NCI-H748 (cell line): ENCODE data around the gene RCAN2.

ENCODE experiments used
- DNase-seq: peaks from one replicate; lab custom pipeline; 2025; ENCODE audit not compliant: unreplicated experiment; lab: John Stamatoyannopoulos, UW

RCAN2 gene

DNA sequence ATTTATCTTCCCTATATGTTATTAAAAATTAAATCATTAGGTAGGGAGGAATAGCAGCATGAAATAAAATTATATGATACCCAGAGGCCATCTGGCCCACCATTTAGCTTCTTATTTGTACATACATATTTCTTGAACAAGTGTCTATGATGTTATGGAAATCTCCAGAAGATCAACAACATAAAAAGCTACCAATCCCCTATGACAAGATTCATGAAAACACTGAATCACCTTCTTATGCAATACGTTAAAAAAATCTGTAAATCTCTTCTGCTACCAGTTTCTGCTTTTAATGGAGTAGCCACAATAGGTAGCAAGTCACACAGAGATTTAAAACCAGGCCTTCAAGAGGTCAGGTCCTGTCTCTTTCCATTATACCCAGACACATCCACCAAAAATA, 194.7 kb downstream of the RCAN2 start:
- DNase-seq: no peak

DNA sequence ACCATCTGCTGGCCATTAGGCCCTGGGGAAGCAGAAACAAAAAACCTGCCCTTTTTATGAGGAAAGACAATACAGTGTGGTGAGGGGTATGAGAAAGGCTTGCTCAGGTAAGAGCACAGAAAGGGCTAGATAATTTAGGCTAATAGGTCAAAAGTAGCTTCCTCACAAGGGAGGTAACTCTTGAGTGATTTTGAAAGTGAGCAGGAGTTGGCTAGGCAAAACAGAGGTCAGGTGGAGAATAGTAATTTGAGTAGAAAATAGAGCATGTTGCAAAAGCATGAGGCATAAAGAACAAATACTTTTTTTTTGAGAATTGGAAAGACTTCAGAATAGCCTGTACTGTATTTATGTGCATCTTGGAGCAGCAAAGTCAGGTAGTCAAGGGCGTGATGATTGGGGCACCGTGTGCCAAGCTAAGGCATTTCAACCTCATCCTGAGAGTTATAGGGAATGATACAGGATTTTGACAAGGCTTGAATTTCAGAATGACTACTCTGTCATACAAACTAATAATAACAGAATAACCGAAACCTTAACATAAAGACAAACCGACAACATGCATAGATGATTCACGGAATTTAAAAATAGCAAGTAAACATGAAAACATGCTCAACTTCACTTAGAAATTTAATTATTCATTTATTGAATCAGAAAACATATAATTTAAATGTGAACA, 197.5 kb downstream of the RCAN2 start:
- no peak for DNase-seq

DNA sequence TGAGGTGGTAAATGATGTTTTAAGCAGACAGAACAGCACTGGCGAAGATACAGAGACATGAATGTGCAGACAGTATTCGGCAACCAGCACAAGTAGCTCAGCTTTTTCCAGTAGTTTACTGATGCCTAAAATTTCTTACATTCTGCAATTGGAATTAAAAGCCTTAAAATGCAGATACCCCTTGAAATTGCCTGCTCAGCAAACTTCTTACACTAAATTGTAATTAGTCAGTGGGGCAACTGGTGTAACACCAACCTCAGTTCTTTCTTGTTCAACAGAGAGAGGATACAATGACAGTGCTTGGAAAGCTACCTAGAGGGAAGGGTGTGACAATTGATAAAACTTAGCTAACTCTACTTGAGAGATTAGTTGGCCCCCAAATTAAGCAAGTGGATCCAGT, 199.4 kb downstream of the RCAN2 start:
- DNase-seq: no peak

DNA sequence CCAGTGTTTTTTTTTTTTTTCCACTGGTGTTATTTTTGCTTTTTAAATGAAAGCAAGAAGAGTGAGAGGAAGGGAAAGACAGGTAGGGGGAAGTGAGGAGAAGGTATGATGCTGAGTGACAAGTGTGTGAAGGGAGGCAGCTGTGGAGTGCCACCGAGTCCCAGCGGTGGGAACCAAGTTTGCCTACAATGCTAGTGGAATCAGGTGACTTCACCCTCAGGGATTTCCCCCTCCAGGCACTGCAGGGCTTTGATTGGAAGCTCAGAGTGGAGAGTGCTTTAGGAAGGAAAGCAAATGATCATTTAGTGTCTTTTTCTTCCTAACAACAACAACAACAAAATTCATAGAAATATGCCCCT, 200.0 kb downstream of the RCAN2 start:
- DNase-seq: no peak

DNA sequence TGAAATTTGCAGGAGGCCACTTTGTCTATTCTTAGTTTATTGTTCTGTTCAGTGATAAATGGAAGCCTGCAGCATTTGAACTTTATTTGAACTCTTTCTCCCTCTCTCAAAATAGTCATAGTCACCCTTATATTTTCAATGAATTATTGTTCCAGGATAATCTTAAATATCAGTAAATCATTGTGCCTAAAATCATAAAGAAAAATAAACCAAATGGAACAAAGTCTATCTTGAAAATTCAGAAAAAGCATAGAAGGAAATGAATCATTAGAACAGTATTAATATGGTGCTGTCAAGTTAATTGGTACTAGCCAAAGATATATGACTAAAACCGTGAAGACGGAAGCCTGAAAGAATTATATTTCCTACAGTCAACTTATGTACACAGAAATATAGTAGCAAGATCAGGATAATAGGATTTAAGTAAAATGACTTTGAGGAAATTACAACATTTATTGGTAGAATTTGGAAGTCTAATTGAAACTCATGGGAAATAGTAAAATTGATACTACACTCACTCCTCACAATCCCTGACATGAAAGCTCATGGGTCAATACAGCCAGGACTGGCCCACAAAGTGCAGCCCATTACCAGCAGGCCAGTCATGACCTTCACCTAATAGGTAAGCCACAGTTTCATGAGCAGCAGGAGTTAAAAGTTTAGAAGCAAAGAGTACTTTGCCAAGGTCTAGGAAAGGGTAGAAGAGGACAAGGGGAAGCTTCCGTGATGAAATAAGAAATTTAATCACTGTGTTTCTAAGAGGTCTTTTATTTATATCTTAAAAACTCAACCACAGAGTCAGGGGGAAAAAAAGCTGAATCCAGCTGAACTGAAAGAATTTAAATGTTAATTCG, 200.6 kb downstream of the RCAN2 start:
- DNase-seq: no peak

DNA sequence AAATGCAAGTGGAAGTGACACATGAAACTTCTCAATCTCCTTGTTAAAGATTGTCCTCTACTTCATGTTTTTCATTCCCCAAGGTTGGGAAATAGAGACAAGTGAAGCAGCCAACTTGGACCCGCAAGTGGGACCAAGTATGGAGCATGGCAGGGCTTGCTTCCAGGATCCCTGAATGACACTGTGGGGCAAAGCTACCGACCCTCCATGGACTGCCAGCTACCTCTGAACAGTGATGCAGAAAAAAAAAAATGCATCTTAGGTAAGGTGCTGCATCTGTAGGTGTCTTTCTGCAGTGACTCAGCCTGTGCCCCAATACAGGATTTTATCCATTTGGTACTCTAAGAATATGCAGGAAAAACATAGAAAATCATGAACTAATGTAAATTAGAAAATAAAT, 201.4 kb downstream of the RCAN2 start:
- no peak for DNase-seq

DNA sequence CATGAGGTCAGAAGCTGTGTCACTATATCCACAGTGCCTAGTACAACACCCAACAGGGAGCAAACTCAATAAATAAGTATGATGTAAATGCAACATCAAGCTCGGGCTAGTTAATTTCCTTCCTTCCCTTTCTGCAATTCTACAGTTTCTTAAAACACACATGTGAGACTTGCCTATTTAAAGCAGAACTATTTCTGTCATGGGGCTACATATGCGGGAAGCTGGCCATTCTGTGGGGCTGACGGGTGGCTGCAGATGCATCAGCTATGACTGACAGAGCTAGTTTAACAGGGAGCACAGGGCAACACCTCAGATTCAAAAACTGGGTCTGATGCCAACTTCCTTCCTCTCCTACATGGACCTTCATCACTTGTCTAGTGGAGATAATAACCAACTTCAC, 202.4 kb downstream of the RCAN2 start:
- DNase-seq: no peak

DNA sequence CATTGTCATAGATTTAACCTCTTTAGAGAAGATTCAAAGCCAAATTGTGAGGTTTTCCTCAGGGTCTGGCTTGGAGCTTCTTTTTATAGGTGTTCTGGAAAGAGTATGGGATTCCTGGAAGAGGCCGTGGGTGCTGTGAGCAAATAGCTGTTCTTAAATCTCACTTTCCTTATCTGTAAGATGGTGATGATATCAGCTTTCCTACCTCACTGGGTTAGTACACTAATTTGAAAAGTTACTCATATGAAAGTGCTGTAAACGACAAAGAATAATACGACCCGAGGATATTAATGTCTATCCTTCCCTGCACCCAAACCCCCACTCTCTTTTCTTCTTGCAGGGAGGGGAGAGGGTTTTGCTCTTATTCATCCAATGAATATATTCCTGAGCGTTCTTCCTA, 203.6 kb downstream of the RCAN2 start:
- no peak for DNase-seq

DNA sequence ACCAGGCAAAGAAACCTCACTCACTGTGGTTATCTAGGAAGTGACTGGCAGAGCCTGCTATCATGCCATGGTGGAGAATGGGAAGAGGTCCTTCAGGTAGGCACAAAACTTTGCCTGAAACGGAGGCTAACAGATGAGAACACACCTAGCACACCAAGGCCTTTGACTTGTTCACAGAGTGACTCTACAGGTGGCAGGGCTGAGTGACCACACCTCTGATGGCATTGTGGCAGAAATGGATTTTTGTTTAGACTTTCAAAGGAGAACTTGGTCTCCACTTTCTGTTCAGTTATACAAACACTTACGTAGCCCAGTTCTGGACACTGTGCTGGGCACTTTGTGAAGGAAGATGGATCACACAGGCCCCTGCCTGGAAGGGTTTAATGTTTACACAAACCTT, 204.2 kb downstream of the RCAN2 start:
- no peak for DNase-seq

DNA sequence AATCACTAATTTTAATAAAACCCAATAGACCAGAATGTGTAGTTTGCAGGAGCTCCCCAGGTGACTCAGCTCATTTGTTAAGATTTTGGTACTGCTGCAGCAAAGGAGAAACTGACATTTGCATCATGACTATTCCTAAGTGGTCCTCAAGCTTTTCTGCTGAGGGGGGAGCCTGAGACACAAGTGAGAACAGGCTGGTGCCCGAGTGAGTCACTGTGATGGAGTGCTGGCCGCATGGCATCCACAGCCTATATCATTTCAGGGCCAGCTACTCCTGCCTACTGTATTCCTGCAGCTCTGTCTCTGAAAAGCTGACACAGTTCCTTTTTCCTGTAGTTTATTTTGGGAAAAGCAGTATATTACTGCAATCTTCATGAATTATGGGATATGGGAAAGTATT, 206.8 kb downstream of the RCAN2 start:
- no peak for DNase-seq

DNA sequence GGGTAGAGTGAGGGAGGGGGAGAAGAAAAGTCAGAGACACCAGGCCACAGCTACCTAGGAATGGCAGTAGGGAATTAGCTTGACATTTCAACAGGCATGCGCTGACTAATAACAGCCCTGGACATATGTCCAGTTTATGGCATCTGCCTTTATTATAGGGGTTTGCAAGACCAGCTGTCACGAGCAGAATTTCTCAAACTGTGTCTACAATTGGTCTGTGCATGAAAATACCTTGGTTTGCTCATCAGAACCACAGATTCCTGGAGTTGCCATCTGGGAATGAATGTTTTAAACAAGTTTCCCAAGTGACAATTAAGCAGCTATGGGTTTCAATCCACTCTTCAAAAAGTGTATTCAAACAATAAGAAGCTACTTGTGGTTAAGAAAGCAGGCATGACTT, 210.1 kb downstream of the RCAN2 start:
- no peak for DNase-seq

DNA sequence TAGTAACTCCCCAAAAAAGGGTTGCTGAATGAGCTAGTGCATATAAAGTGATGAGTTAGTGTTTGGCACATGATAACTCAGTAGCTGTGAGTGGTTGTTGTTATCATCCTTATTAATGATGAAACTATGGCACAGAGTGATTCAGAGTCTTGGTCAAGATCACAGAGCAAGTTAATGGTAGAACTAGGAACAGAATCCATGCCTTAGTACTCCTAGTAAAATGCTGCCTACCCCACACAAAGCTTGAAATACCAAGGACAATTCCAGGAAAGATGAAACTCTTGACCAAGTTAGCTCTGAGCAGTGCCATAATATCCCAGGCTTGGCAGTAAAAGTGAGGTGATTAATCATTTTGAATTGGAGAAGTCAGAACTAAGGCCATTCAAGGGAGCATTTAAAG, 211.4 kb downstream of the RCAN2 start:
- DNase-seq: no peak

DNA sequence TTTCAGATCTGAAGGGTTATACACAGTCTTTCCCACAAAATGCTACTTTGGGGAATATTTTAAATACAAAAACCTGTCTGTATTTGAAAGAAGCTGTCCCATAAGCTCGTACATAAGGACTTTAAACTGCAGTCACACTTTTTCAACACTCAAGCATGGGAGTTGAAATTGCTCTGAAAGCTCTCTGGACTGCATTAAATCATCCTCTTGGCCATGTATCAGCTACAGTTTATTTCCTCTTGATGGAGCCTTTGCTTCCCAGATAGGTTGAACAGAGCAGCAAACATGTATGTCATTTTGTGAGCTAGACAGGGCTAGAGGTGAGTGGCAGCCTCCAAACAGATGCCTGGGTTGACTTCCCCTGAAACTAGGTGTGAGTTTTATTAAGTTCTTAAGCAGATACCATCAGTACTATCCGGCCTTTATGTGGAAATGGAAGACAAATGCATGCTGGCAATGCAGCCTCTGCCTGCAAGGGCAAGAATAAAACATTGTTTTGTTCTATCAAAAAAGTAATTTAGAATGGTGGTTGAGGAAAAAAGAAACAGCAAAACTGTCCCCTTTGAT, 214.6 kb downstream of the RCAN2 start:
- DNase-seq: no peak

DNA sequence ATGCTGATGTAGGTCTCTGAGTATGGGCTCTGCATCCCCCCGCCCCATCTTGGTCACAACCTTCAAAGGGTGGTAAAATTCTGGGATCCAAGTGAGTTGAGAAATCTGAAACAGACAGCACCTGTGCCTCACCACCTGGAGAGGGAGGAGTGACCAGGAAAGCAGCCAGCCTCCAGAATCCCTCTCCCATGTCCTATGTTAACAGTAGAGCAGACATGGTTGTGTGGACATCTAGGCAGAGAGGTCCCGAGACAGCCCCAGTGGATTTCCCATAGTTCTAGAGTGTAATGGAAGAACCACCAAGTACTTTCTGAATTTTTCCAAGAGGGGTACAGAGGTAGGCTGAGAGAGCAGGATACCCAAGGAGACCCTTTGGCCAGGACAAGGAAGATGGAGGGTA, 216.7 kb downstream of the RCAN2 start:
- no peak for DNase-seq

DNA sequence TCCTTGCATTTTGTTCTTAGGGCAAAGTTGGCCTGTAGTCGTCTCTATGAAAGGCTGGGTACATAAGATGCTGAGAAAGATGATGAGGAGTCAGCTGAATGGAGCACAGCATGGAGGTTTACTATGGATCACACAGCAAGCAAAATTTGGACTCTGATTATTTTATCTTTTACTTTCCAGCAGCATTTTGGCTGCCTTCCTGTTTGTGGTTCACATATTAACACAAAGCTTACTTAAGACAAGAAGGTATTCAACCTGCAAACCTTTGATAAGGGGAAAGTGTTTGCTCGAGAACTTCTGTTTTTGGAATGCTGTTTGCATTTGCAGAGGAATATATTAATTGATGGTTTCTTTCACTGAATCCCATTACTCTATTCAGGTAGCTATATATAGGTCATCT, 217.3 kb downstream of the RCAN2 start:
- DNase-seq: no peak

DNA sequence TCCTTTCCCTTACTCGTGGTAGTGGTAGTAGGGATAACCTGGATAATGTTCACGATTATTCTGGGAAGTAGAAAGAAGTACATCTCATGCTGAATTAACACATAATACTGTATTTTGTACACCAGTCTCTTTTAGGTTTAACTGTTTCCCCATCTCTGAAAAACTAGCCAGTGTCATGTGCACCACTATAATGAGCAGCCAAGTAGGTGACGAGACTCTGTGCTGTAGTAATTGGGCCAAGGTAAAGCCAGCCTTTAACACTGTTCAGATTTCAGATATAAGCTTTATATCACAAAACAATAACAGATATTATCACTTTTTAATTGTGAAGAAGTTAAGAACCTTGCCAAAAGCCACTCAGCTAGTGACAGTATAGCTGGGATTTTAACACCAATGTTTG, 219.5 kb downstream of the RCAN2 start:
- DNase-seq: no peak

DNA sequence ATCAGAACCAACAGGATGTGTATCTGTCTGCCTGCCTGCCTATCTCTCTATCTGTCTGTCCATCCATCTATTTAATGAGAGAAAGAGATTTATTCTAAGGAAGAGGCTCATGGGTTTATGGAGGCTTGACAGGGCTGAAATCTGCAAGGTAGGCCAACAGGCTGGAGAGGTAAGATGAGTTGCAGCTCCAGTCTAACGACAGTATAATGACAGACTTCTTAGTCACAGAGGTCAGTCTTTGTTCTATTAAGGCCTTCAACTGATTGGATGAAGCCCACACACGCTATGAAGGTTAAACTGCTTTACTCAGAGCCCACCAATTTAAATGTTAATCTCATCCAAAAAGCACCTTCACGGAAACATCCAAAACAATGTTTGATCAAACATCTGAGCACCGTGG, 220.1 kb downstream of the RCAN2 start:
- no peak for DNase-seq

DNA sequence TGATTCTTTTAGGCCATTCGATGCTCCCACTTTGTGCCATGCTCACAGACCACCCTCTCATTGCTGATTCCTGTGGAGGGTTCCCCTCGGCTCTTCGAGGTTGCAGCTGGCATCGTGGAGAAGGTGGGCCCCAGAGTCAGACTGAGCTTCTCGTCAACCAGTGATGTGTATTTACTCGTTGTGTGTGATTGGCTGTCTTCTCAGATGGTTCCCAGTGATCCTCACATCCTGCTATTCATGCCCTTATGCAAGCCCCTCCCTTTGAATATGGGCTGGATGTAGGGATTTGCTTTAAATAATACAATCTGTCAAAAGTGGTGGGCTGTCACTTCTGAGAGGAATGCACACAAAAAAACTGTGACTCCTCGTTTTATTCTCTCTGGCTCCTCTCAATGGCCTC, 220.9 kb downstream of the RCAN2 start:
- no peak for DNase-seq

DNA sequence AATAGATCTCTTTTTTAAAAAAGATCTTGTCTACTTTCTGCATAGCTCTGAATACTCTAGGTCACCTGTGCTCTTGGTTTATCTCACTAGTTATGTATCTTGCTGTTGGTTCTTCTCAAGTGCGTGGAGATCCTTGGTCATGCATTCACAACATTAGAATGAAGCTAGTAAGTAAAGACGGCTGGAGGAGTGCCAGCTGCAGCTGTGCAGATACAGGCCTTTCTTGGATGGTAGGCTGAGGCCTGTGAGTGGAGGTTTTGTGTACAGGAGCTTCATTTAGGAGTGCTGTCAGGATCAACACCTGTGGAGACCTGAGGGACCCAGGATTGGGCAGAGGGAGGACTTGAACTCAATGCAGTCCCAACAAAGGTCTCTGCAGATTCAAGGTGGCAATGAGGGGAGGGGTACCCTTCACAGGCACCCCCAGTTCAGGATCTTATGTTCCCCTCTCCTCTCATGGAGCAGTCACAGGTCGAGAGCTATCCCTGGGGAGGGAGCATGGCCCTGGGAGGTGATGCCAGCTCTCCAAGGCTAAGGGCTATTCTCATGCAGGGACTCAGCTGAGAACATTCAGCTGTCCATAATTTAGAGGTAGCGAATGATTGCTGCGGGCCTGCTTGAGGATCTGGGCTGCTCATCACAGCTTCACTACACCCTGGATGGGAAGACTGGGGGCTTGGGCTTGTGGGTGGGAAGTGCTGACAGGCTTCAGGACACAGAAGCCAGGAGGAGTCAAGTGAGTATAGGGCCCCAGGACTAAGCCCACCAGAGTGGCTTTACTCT, 221.6 kb downstream of the RCAN2 start:
- no peak for DNase-seq

DNA sequence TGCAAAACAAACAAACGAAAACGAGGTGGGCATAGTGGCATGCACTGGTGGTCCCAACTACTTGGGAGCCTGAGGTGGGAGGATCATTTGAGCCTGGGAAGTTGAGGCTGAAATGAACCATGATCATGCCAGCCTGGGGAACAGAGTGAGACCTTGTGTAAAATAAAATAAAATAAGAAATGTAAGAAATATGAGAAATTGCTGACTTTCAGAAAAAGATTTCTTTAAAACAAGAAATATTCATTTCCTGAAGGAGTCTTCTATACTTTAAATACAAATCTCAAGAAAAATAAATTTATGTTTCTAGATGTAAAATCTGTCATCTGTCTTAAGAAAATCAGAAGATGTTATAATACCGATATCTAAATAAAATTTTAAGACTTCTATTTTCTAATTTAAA, 223.7 kb downstream of the RCAN2 start:
- DNase-seq: no peak

DNA sequence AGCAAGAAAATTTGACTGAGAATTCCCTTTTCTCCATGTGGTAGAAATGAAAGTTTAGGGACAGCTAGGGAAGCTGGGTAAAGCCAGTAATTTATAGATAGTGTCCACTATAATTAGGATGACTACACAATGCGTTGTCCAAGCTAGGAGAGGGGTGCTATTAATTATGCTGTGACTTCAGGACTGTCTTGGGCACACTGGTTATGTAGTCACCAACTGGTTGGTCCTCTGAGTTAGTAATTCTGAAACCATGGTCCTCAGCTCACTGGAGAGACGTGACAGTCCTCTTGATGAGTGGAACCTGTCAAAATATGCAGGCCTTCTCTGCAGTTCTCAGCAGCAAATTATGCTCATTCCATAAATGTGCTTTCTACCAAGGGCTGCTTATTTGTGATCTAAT, 225.9 kb downstream of the RCAN2 start:
- DNase-seq: no peak

DNA sequence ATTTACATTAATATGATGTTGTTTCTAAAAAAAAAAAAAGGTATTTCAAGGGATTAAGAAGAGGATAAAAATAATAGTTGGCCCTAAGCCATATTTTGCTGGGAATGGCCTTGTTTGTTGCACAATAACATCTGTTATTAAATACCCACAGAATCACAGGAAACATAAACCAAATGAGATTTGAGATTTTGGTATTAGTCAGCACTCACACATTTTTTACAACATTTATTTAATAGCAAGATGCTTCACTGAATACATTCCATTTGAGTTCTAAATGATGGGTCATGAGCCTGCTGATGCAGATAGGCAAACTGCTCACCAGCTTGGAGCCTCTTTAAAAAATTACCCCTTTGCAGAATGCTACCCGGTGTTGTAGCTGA, 227.6 kb downstream of the RCAN2 start:
- DNase-seq: no peak
